Kasumi-1 (cell line): Measurements from ENCODE around the gene IFNLR1.

ENCODE experiments used
- DNase-seq, 2 experiments: peaks; one replicate each; lab custom pipeline; 2025; lab: John Stamatoyannopoulos, UW

Gene IFNLR1

GRCh38 chr1:24205345-24206082 is 18.4 kb upstream of the IFNLR1 start:
- DNase-seq = no peak

GRCh38 chr1:24204116-24204515 is 17.0 kb upstream of the IFNLR1 start:
- DNase-seq = no peak

- DNase-seq = no peak
These were observed 16.3 kb upstream of the IFNLR1 start for GRCh38 chr1:24203404-24203803.

GRCh38 chr1:24202987-24203386 is 15.9 kb upstream of the IFNLR1 start:
- no peak for DNase-seq

- no peak for DNase-seq
These were observed 15.5 kb upstream of the IFNLR1 start for GRCh38 chr1:24202556-24202955.

GRCh38 chr1:24201941-24202440 is 14.9 kb upstream of the IFNLR1 start:
- peak; percentile 23 to 57 for DNase-seq

- peak; percentile 58 to 77 for DNase-seq
These were observed 12.3 kb upstream of the IFNLR1 start for GRCh38 chr1:24199291-24199900.

GRCh38 chr1:24198766-24199165 is 11.7 kb upstream of the IFNLR1 start:
- DNase-seq = no peak

- DNase-seq = no peak
These were observed 8.8 kb upstream of the IFNLR1 start for GRCh38 chr1:24195874-24196273.

- DNase-seq = no peak
These were observed 8.0 kb upstream of the IFNLR1 start for GRCh38 chr1:24195136-24195535.

GRCh38 chr1:24193046-24193445 is 6.0 kb upstream of the IFNLR1 start:
- DNase-seq = no peak

GRCh38 chr1:24191860-24192259 is 4.8 kb upstream of the IFNLR1 start:
- DNase-seq = no peak

GRCh38 chr1:24190983-24191461 is 3.9 kb upstream of the IFNLR1 start:
- DNase-seq = peak in 1 of 2 experiments; percentile 3

GRCh38 chr1:24189528-24189927 is 2.4 kb upstream of the IFNLR1 start:
- no peak for DNase-seq

- no peak for DNase-seq
These were observed 437 bp downstream of the IFNLR1 start for GRCh38 chr1:24186711-24186992.

- DNase-seq = no peak
These were observed 918 bp downstream of the IFNLR1 start for GRCh38 chr1:24186031-24186710.

- DNase-seq = no peak
These were observed 2.0 kb downstream of the IFNLR1 start for GRCh38 chr1:24185076-24185475.

- DNase-seq = no peak
These were observed 5.0 kb downstream of the IFNLR1 start for GRCh38 chr1:24182061-24182460.

- no peak for DNase-seq
These were observed 5.5 kb downstream of the IFNLR1 start for GRCh38 chr1:24181619-24182018.

- no peak for DNase-seq
These were observed 6.4 kb downstream of the IFNLR1 start for GRCh38 chr1:24180676-24181075.

- no peak for DNase-seq
These were observed 7.7 kb downstream of the IFNLR1 start for GRCh38 chr1:24179251-24179840.

GRCh38 chr1:24178407-24178806 is 8.7 kb downstream of the IFNLR1 start:
- DNase-seq = no peak

GRCh38 chr1:24177161-24177560 is 9.9 kb downstream of the IFNLR1 start:
- no peak for DNase-seq
